Retinal pigment epithelial cell (primary cell): ENCODE data around the gene ADAMTS4.

Experiments
- DNase-seq: peaks from one replicate; pipeline ENCODE4 v3.0.0-alpha.2; 2010; ENCODE audit warnings: low read depth
- H3K4me3 ChIP-seq: 2 replicates; pipeline ENCODE4 v1.5.1; 2011; ENCODE audit warnings: mild to moderate bottlenecking, low read length, control low read depth, moderate library complexity
- TF ChIP-seq, protein P1 (sequence below): conservative IDR thresholded peaks from 2 replicates; pipeline ENCODE4 v1.5.1; 2011; ENCODE audit warnings: low read depth, low read length, control low read depth, inconsistent platforms

The ADAMTS4 gene

DNA sequence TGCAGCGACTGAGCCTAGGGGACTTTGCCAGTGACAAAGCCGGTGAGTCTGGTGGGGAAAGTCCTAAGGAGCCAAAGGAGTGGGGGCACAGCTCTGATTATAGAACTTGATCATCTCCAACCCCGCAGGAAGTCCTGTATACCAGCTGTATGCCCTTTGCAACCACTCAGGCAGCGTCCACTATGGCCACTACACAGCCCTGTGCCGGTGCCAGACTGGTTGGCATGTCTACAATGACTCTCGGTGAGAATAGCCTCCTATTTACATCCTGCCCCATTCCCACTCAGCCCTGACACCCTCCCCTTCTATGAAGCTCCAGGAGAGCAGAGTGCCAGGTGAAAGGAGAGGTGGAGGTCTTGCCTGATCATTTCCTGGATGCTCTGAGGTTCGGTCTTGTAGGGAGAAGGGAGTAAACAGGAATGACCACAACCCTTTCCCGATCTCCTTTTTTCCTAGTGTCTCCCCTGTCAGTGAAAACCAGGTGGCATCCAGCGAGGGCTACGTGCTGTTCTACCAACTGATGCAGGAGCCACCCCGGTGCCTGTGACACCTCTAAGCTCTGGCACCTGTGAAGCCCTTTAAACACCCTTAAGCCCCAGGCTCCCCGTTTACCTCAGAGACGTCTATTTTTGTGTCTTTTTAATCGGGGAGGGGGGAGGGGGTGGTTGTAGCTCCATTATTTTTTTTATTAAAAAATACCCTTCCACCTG lies 33.8 kb downstream of the ADAMTS4 start:
- H3K4me3 ChIP-seq = peak overlapping the region; percentile 81
- TF ChIP-seq, protein P1, sequence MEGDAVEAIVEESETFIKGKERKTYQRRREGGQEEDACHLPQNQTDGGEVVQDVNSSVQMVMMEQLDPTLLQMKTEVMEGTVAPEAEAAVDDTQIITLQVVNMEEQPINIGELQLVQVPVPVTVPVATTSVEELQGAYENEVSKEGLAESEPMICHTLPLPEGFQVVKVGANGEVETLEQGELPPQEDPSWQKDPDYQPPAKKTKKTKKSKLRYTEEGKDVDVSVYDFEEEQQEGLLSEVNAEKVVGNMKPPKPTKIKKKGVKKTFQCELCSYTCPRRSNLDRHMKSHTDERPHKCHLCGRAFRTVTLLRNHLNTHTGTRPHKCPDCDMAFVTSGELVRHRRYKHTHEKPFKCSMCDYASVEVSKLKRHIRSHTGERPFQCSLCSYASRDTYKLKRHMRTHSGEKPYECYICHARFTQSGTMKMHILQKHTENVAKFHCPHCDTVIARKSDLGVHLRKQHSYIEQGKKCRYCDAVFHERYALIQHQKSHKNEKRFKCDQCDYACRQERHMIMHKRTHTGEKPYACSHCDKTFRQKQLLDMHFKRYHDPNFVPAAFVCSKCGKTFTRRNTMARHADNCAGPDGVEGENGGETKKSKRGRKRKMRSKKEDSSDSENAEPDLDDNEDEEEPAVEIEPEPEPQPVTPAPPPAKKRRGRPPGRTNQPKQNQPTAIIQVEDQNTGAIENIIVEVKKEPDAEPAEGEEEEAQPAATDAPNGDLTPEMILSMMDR = no peak
- DNase-seq = no peak

DNA sequence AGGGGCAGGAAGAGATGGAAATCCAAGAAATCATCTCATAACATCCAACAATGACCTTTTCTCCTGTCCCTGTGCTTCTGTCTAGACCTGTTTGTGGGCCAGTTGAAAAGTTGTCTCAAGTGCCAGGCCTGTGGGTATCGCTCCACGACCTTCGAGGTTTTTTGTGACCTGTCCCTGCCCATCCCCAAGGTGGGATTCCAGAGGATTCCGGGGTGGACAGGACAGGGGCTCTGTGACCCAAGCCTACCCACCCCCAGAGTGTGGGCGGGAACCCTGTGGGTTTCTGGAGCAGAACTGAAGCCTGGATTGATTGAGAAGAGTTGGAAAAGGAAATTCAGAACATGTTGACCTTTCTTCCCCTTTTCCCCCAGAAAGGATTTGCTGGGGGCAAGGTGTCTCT lies 35.1 kb downstream of the ADAMTS4 start:
- no peak for DNase-seq
- no peak overlapping the region for H3K4me3 ChIP-seq
- TF ChIP-seq, protein P1 = no peak

DNA sequence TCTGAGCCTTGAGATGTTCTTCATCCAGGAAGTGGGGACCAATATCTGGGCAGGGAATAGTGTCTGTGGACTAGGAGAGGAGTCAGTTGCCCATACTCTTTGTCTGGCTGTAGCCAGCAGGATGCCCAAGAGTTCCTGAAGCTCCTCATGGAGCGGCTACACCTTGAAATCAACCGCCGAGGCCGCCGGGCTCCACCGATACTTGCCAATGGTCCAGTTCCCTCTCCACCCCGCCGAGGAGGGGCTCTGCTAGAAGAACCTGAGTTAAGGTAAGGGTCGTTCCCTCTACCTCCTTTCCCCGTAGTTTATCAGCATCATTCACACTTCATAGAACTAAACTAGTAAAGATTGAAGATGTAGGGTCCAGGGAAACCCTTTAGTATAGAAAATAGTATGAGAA lies 36.0 kb downstream of the ADAMTS4 start:
- TF ChIP-seq, protein P1 = no peak
- DNase-seq = no peak
- no peak overlapping the region for H3K4me3 ChIP-seq

DNA sequence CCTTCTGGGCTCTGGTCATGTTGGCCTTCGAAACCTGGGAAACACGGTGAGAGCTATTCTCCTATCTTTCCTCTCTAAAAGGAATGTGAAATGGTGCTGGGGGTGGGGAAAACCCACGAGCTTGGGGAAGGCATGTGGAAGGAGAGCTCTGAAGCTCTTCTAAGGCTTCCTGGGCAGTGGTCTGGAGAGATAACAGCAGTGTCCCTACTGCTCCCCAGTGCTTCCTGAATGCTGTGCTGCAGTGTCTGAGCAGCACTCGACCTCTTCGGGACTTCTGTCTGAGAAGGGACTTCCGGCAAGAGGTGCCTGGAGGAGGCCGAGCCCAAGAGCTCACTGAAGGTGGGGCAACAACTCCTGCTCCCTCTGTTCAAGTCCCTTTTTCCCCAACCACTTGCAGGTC lies 36.8 kb downstream of the ADAMTS4 start:
- TF ChIP-seq, protein P1 = no peak
- no peak for DNase-seq
- H3K4me3 ChIP-seq = no peak overlapping the region

DNA sequence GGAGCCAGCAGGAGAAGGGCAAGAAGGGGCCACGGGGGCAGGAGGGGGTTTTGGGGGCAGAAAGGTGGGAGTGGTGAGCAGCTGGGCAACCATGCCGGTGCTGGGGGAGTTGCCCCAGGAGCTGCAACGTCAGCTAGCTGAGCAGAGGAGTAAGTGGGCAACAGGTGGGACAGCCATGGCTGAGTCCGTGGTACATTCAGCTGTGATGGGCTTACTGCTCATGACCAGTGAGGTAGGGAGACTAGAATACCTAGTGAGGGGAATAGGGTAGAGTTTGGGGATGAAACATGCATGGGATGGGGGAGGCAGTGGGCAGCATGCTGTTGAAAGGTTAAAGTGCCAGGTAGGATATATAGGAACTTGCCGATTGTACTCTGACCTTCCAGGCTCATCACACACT lies 37.2 kb downstream of the ADAMTS4 start:
- no peak overlapping the region for H3K4me3 ChIP-seq
- TF ChIP-seq, protein P1 = no peak
- no peak for DNase-seq

DNA sequence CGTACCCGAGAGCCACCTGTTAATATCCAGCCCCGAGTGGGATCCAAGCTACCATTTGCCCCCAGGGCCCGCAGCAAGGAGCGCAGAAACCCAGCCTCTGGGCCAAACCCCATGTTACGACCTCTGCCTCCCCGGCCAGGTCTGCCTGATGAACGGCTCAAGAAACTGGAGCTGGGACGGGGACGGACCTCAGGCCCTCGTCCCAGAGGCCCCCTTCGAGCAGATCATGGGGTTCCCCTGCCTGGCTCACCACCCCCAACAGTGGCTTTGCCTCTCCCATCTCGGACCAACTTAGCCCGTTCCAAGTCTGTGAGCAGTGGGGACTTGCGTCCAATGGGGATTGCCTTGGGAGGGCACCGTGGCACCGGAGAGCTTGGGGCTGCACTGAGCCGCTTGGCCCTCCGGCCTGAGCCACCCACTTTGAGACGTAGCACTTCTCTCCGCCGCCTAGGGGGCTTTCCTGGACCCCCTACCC lies 38.1 kb downstream of the ADAMTS4 start:
- no peak overlapping the region for H3K4me3 ChIP-seq
- no peak for DNase-seq
- TF ChIP-seq, protein P1 = no peak

DNA sequence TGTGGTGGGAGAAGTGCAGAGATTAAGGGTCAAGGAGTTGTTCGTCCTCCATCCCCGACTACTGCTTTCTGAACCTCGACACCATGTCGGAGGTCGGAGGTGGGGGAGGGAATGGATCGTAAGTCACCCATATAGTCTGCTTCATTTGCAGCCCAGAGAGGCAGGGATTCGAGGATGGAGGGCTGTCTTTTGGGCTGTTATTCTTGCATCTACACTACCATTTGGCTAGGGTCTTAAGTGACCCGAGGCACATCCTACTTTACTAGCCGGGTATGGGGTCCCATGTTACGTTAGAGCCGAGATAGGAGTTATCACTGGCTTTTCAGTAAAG lies 39.0 kb downstream of the ADAMTS4 start:
- DNase-seq = no peak
- TF ChIP-seq, protein P1 = no peak
- peak overlapping the region; percentile 87 for H3K4me3 ChIP-seq
